Fibroblast of lung (primary cell): ENCODE data around the gene KNOP1. TPM values are rescaled to one million over a fixed set of nuclear protein-coding genes. Genes with fewer than 3 reads are reported as not detected.

Experiments
- DNase-seq, 2 donors: peaks; one replicate each; pipeline versions ENCODE4 v3.0.0 to v3.0.0-alpha.2; 2010; ENCODE audit warnings: low read depth in 2 of 2
- H2AFZ ChIP-seq: 2 replicates; pipeline ENCODE4 v1.5.1; 2012; ENCODE audit warnings: low read length, control low read depth, inconsistent platforms
- H3K27ac ChIP-seq: 2 replicates; pipeline ENCODE4 v1.5.1; 2011; ENCODE audit warnings: low read length, control low read depth; ENCODE audit not compliant: insufficient read depth
- H3K27me3 ChIP-seq: 2 replicates; pipeline ENCODE4 v1.5.1; 2011; ENCODE audit warnings: mild to moderate bottlenecking, low read length; ENCODE audit not compliant: control insufficient read depth, insufficient read depth
- H3K36me3 ChIP-seq: 2 replicates; pipeline ENCODE4 v1.5.1; 2011; ENCODE audit warnings: low read length; ENCODE audit not compliant: control insufficient read depth, insufficient read depth
- H3K4me1 ChIP-seq: 2 replicates; pipeline ENCODE4 v1.5.1; 2011; ENCODE audit warnings: low read length; ENCODE audit not compliant: control insufficient read depth, insufficient read depth; ENCODE audit errors: extremely low read depth
- H3K4me2 ChIP-seq: 2 replicates; pipeline ENCODE4 v1.5.1; 2011; ENCODE audit warnings: low read length, control low read depth; ENCODE audit not compliant: insufficient read depth; ENCODE audit errors: extremely low read depth
- H3K4me3 ChIP-seq, 4 experiments: fragments of 200-600 bp in 1 of 4; sonication (generic) in 1 of 4; replicated peaks in 1 of 4; 2 replicates each; pipeline ENCODE4 v1.5.1; 2011 to 2016; ENCODE audit warnings: low read length in 4 of 4, low read depth in 3 of 4, mild to moderate bottlenecking in 3 of 4, control low read depth in 2 of 4, inconsistent platforms in 1 of 4, mixed read lengths in 1 of 4; ENCODE audit not compliant: insufficient read depth in 1 of 4; ENCODE audit errors: control extremely low read depth in 1 of 4
- H3K79me2 ChIP-seq: 2 replicates; pipeline ENCODE4 v1.5.1; 2012; ENCODE audit warnings: mild to moderate bottlenecking, low read length, inconsistent platforms; ENCODE audit not compliant: control insufficient read depth, insufficient read depth
- H3K9ac ChIP-seq: 2 replicates; pipeline ENCODE4 v1.5.1; 2011; ENCODE audit warnings: mild to moderate bottlenecking, low read length, control low read depth; ENCODE audit not compliant: insufficient read depth
- H3K9me3 ChIP-seq: 2 replicates; pipeline ENCODE4 v1.5.1; 2012; ENCODE audit warnings: low read depth, low read length; ENCODE audit not compliant: control insufficient read depth, insufficient read depth
- H4K20me1 ChIP-seq: 2 replicates; pipeline ENCODE4 v1.5.1; 2011; ENCODE audit warnings: low read length; ENCODE audit not compliant: control insufficient read depth, insufficient read depth; ENCODE audit errors: extremely low read depth
- EZH2 ChIP-seq: IDR thresholded peaks from 2 replicates; pipeline ENCODE4 v1.5.1; 2012; ENCODE audit warnings: low read length, control low read depth, mild to moderate bottlenecking; ENCODE audit errors: missing control alignments
- polyA plus RNA-seq, 2 donors: library from polyadenylated mRNA; depleted of rRNA in 1 of 2; stranded (reverse) in 1 of 2; unstranded in 1 of 2; fragments of >200 nt; gene quantifications; 2 replicates each; pipeline ENCODE4 v1.2.1, GENCODE V29; 2011 to 2012; ENCODE audit warnings: missing spikeins in 1 of 2
- total RNA-seq: library from RNA; depleted of rRNA; stranded (reverse); fragments of >200 nt; gene quantifications from 2 replicates; pipeline ENCODE4 v1.2.1, GENCODE V29; 2014
- TF ChIP-seq, protein P1 (sequence below), 2 donors: IDR thresholded peaks in 1 of 2; conservative IDR thresholded peaks in 1 of 2; 1 replicate in 1 of 2; 2 replicates in 1 of 2; pipeline ENCODE4 v1.5.1; 2011 to 2012; ENCODE audit warnings: low read length in 2 of 2, control low read depth in 1 of 2, inconsistent platforms in 1 of 2, low read depth in 1 of 2, mild to moderate bottlenecking in 1 of 2

KNOP1 gene
- total and polyA plus RNA-seq, 2 donors (not counting 1 experiment from before 2014, with no cell fraction given) = 7.8 to 12.1 TPM

DNA sequence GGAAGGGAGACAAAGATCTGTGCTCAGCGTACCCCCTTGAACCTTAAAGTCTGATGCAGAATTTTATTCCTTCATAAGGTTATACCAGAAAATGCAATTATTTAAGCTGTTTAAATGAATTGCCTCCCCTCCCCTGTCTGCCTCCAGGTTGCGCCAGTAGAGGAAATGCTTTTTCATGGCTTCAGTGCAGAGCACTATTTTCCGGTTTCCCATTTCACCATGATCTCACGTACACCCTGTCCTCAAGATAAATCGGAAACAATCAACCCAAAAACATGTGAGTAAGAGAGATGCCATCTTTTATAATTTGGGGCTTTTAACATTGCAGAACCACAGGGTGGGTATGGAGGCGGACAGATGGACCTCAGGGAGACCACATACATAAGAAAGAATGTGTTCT lies 15.5 kb upstream of the KNOP1 start:
- Histone ChIP-seq H3K4me2 (no peak overlapping the region), H3K4me3 (no peak overlapping the region), H3K36me3 (no peaks in the 10 kb centered on the region), H3K4me1 (no peaks in the 10 kb centered on the region), H3K9me3 (no peaks in the 10 kb centered on the region), H3K9ac (no peak overlapping the region), H3K27ac (no peak overlapping the region), H2AFZ (no peak overlapping the region), H4K20me1 (no peaks in the 10 kb centered on the region), H3K27me3 (no peaks in the 10 kb centered on the region), H3K79me2 (no peaks in the 10 kb centered on the region)
- TF ChIP-seq EZH2 = no peak
- TF ChIP-seq, protein P1, sequence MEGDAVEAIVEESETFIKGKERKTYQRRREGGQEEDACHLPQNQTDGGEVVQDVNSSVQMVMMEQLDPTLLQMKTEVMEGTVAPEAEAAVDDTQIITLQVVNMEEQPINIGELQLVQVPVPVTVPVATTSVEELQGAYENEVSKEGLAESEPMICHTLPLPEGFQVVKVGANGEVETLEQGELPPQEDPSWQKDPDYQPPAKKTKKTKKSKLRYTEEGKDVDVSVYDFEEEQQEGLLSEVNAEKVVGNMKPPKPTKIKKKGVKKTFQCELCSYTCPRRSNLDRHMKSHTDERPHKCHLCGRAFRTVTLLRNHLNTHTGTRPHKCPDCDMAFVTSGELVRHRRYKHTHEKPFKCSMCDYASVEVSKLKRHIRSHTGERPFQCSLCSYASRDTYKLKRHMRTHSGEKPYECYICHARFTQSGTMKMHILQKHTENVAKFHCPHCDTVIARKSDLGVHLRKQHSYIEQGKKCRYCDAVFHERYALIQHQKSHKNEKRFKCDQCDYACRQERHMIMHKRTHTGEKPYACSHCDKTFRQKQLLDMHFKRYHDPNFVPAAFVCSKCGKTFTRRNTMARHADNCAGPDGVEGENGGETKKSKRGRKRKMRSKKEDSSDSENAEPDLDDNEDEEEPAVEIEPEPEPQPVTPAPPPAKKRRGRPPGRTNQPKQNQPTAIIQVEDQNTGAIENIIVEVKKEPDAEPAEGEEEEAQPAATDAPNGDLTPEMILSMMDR (conservative IDR thresholded peaks at IDR 0.05 in 1 of 2, IDR thresholded peaks at IDR 0.05 in 1 of 2; ENCODE audit: low read depth in 1 of 2, low read length in 2 of 2) = no peak
- DNase-seq = no peak

DNA sequence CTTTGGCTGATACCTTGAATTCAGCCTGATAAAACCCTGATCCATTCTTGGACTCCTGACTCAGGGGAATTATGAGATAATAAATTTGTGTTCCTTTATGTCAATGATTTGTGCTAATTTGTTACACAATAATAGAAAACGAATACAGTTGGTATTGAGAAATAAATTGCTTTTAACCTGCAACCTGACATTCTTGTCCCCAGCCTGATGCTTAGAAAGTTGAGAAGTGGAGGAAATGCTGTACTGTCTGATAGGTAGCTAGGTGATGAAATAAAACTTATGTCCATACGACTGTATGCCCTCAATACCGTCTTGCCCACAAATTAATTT lies 10.6 kb upstream of the KNOP1 start:
- H4K20me1 ChIP-seq = no peaks in the 10 kb centered on the region
- no peaks in the 10 kb centered on the region for H3K36me3 ChIP-seq
- DNase-seq = no peak
- H3K4me2 ChIP-seq = no peak overlapping the region
- H2AFZ ChIP-seq = no peak overlapping the region
- H3K79me2 ChIP-seq = no peaks in the 10 kb centered on the region
- H3K9me3 ChIP-seq = no peaks in the 10 kb centered on the region
- no peaks in the 10 kb centered on the region for H3K27me3 ChIP-seq
- no peak for TF ChIP-seq EZH2
- TF ChIP-seq, protein P1 (conservative IDR thresholded peaks at IDR 0.05 in 1 of 2, IDR thresholded peaks at IDR 0.05 in 1 of 2; ENCODE audit: low read depth in 1 of 2, low read length in 2 of 2) = no peak
- H3K9ac ChIP-seq = no peak overlapping the region
- H3K27ac ChIP-seq = no peak overlapping the region
- no peak overlapping the region for H3K4me3 ChIP-seq
- H3K4me1 ChIP-seq = no peaks in the 10 kb centered on the region

DNA sequence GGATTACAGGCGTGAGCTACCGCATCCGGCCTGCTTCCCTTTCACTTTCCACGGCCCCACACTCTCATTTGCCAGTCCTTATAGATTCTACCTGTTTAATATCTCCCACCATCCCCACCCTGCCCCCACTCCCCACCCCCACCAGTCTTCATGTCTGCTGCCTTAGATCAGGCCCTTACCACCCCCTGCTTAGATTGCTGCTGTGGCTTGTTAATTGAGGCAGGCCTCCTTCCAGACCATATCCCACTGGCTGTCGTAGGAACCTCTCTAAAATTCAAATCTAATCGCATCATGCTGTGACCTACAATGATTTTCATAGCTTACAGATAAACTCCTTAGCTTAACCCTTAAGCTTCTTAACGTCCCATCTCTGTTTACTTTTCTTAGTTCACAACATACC lies 5.0 kb upstream of the KNOP1 start:
- H3K4me3 ChIP-seq = no peak overlapping the region
- TF ChIP-seq, protein P1 (conservative IDR thresholded peaks at IDR 0.05 in 1 of 2, IDR thresholded peaks at IDR 0.05 in 1 of 2; ENCODE audit: low read depth in 1 of 2, low read length in 2 of 2) = no peak
- no peak for TF ChIP-seq EZH2
- no peak overlapping the region for H3K4me2 ChIP-seq
- no peaks in the 10 kb centered on the region for H3K9me3 ChIP-seq
- no peaks in the 10 kb centered on the region for H3K4me1 ChIP-seq
- no peak overlapping the region for H3K9ac ChIP-seq
- H3K27ac ChIP-seq = no peak overlapping the region
- no peaks in the 10 kb centered on the region for H3K27me3 ChIP-seq
- peaks cover 3% of the 10 kb centered on the region for H3K79me2 ChIP-seq
- no peaks in the 10 kb centered on the region for H4K20me1 ChIP-seq
- H2AFZ ChIP-seq = no peak overlapping the region
- H3K36me3 ChIP-seq = no peaks in the 10 kb centered on the region
- no peak for DNase-seq
